Mesothelial cell of epicardium (in vitro differentiated cells): ENCODE data around the gene PERM1. TPM values are rescaled to one million over a fixed set of nuclear protein-coding genes. Genes with fewer than 3 reads are reported as not detected.
A peak's percentile ranks its signal among the peaks of the same experiment; 100 is the strongest.

Source experiments
- DNase-seq, 2 experiments: peaks; one replicate each; pipeline ENCODE4 v3.0.0; 2021; ENCODE audit warnings: low spot score in 2 of 2; ENCODE audit not compliant: unreplicated experiment in 2 of 2
- H3K27ac Mint-ChIP-seq: 2 replicates; pipeline ENCODE4 v1.8.0; 2021; ENCODE audit warnings: mixed read lengths
- H3K27me3 Mint-ChIP-seq: 2 replicates; pipeline ENCODE4 v1.8.0; 2021; ENCODE audit warnings: low read depth, mixed read lengths
- H3K36me3 Mint-ChIP-seq: 2 replicates; pipeline ENCODE4 v1.8.0; 2021; ENCODE audit warnings: mixed read lengths
- H3K4me1 Mint-ChIP-seq: 2 replicates; pipeline ENCODE4 v1.8.0; 2021; ENCODE audit warnings: mixed read lengths
- H3K4me3 Mint-ChIP-seq: 2 replicates; pipeline ENCODE4 v1.8.0; 2021; ENCODE audit warnings: mild to moderate bottlenecking, moderate library complexity, mixed read lengths
- H3K9me3 Mint-ChIP-seq: 2 replicates; pipeline ENCODE4 v1.8.0; 2021; ENCODE audit warnings: mixed read lengths
- total RNA-seq: library from RNA; stranded (reverse); gene quantifications from 3 replicates; pipeline ENCODE4 v1.2.1, GENCODE V29; 2021
- TF ChIP-seq, protein P1 (sequence below): fragments of 200-600 bp; sonication (generic); IDR thresholded peaks from one replicate; pipeline ENCODE4 v1.5.0; 2021; ENCODE audit warnings: antibody characterized with exemption; ENCODE audit not compliant: unreplicated experiment

Gene PERM1
- total RNA-seq, 1 donor from 2014 or later, result 2.8 TPM

GRCh38 chr1:967466-968343 is 14.2 kb downstream of the PERM1 start:
- H3K36me3 Mint-ChIP-seq, result peaks cover 2% of the 10 kb centered on the region
- peaks cover 5% of the 10 kb centered on the region for H3K4me1 Mint-ChIP-seq
- H3K4me3 Mint-ChIP-seq, result no peak overlapping the region
- no peak overlapping the region for H3K27ac Mint-ChIP-seq
- H3K27me3 Mint-ChIP-seq, result peaks cover 17% of the 10 kb centered on the region
- DNase-seq, result no peak
- TF ChIP-seq, protein P1, sequence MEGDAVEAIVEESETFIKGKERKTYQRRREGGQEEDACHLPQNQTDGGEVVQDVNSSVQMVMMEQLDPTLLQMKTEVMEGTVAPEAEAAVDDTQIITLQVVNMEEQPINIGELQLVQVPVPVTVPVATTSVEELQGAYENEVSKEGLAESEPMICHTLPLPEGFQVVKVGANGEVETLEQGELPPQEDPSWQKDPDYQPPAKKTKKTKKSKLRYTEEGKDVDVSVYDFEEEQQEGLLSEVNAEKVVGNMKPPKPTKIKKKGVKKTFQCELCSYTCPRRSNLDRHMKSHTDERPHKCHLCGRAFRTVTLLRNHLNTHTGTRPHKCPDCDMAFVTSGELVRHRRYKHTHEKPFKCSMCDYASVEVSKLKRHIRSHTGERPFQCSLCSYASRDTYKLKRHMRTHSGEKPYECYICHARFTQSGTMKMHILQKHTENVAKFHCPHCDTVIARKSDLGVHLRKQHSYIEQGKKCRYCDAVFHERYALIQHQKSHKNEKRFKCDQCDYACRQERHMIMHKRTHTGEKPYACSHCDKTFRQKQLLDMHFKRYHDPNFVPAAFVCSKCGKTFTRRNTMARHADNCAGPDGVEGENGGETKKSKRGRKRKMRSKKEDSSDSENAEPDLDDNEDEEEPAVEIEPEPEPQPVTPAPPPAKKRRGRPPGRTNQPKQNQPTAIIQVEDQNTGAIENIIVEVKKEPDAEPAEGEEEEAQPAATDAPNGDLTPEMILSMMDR, result no peak
- no peaks in the 10 kb centered on the region for H3K9me3 Mint-ChIP-seq

DNA sequence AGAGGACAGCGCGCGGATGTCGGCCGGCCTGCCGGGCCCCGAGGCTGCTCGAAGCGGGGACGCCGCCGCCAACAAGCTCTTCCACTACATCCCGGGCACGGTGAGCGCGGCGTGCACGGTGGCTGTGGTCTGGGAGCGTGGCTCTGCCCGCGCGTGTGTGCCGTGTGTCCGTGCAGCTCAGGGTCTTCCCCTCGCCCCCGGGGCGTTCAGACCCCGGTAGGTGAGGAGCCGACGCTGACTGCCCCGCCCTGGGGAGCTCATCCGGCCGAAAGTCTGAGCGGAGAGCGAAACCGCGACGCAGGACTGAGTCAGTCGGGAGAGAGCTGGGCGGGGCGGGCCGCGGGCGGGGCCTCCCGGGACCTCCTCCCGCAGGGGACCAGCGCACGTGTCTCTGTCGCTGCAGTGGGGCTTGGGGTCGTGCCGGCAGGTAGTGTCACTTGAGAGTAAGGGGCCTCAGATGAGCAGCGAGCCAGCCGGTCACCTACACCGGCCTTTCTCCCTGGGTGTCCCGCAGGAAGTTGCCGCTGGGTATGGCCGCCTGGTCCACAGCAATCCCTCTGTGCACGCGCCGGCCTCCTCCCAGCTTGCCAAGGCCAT is 15.1 kb downstream of the PERM1 start:
- no peak for DNase-seq
- Mint-ChIP-seq H3K36me3 (peaks cover 2% of the 10 kb centered on the region), H3K4me3 (peak overlapping the region; percentile 69), H3K27ac (no peak overlapping the region), H3K9me3 (no peaks in the 10 kb centered on the region), H3K27me3 (peaks cover 17% of the 10 kb centered on the region), H3K4me1 (peaks cover 5% of the 10 kb centered on the region)
- TF ChIP-seq, protein P1, result no peak

GRCh38 chr1:966135-966703 is 15.7 kb downstream of the PERM1 start, which contains the start of gene PLEKHN1:
TSS of gene PLEKHN1 (plus strand) at chr1:966482. CDS start at chr1:966532, 50 bp downstream.
- H3K27me3 Mint-ChIP-seq, result peaks cover 17% of the 10 kb centered on the region
- H3K36me3 Mint-ChIP-seq, result peaks cover 2% of the 10 kb centered on the region
- TF ChIP-seq, protein P1, result no peak
- no peaks in the 10 kb centered on the region for H3K9me3 Mint-ChIP-seq
- peak within 1 kb of the TSS; percentile 69 for H3K4me3 Mint-ChIP-seq
- DNase-seq, result no peak
- H3K4me1 Mint-ChIP-seq, result peaks cover 3% of the 10 kb centered on the region
- H3K27ac Mint-ChIP-seq, result no peak within 1 kb of the TSS

- H3K27ac Mint-ChIP-seq, result no peak overlapping the region
- peaks cover 2% of the 10 kb centered on the region for H3K36me3 Mint-ChIP-seq
- H3K4me3 Mint-ChIP-seq, result peak overlapping the region; percentile 31
- peaks cover 3% of the 10 kb centered on the region for H3K4me1 Mint-ChIP-seq
- TF ChIP-seq, protein P1, result no peak
- no peak for DNase-seq
- H3K9me3 Mint-ChIP-seq, result no peaks in the 10 kb centered on the region
- peaks cover 17% of the 10 kb centered on the region for H3K27me3 Mint-ChIP-seq
These were observed 16.3 kb downstream of the PERM1 start for GRCh38 chr1:965526-966134.

- Mint-ChIP-seq H3K9me3 (no peaks in the 10 kb centered on the region), H3K27ac (no peak overlapping the region), H3K4me3 (no peak overlapping the region), H3K4me1 (no peaks in the 10 kb centered on the region), H3K36me3 (peaks cover 2% of the 10 kb centered on the region), H3K27me3 (peaks cover 17% of the 10 kb centered on the region)
- no peak for DNase-seq
- TF ChIP-seq, protein P1, result no peak
These were observed 17.0 kb downstream of the PERM1 start for GRCh38 chr1:964691-965525.
